IMR-90 (cell line): Measurements from ENCODE around the gene D2HGDH. TPM values are rescaled to one million over a fixed set of nuclear protein-coding genes. Genes with fewer than 3 reads are reported as not detected.

Experiments used
- ATAC-seq: fragments of 200-7000 bp; cut with Tn5 transposase; 2 replicates; pipeline ENCODE4 v1.9.1; 2020; ENCODE audit warnings: low read depth, mild to moderate bottlenecking, moderate library complexity
- BruUV-seq: library from RNA; stranded (reverse); fragments of 400-500 nt; replicated peaks from 2 replicates; lab custom pipeline; 2021; lab: Mats Ljungman, UMichigan
- CTCF ChIA-PET: fragments of 300-600 bp; formaldehyde crosslinking; extraction: SDS; loops from one replicate; lab custom pipeline; 2021; ENCODE audit warnings: antibody characterized with exemption; lab: Yijun Ruan, JAX
- POLR2A ChIA-PET: fragments of 300-600 bp; sonication (Branson Sonifier 250); formaldehyde crosslinking; loops from one replicate; lab custom pipeline; 2022; ENCODE audit warnings: antibody characterized with exemption; ENCODE audit not compliant: unreplicated experiment; lab: Charles Lee
- DNase-seq: peaks from one replicate; pipeline ENCODE4 v3.0.0; 2013
- H2AFZ ChIP-seq: replicated peaks from 2 replicates; pipeline ENCODE3; 2013; ENCODE audit warnings: low read length, mild to moderate bottlenecking; ENCODE audit not compliant: poor library complexity
- H2AK5ac ChIP-seq: 2 replicates; pipeline ENCODE4 v1.6.1; 2013; ENCODE audit warnings: low read depth, low read length, inconsistent platforms
- H2AK9ac ChIP-seq: replicated peaks from 2 replicates; pipeline ENCODE3; 2013; ENCODE audit warnings: mild to moderate bottlenecking, low read depth, low read length, moderate library complexity; ENCODE audit not compliant: poor library complexity
- H2BK120ac ChIP-seq: 2 replicates; pipeline ENCODE4 v1.6.1; 2013; ENCODE audit warnings: low read depth, low read length, inconsistent platforms
- H2BK15ac ChIP-seq: 3 replicates; pipeline ENCODE4 v1.6.1; 2013; ENCODE audit warnings: low read depth, low read length, inconsistent platforms
- H2BK20ac ChIP-seq: 2 replicates; pipeline ENCODE4 v1.6.1; 2013; ENCODE audit warnings: low read depth, mild to moderate bottlenecking, inconsistent platforms, low read length, moderate library complexity
- H2BK5ac ChIP-seq: 2 replicates; pipeline ENCODE4 v1.6.1; 2013; ENCODE audit warnings: mild to moderate bottlenecking, low read depth, low read length, inconsistent platforms; ENCODE audit not compliant: poor library complexity, severe bottlenecking
- H3K14ac ChIP-seq: replicated peaks from 2 replicates; pipeline ENCODE4 v1.6.1; 2013; ENCODE audit warnings: low read depth, low read length, inconsistent platforms
- H3K18ac ChIP-seq: 2 replicates; pipeline ENCODE4 v1.6.1; 2013; ENCODE audit warnings: low read depth, low read length, control low read depth
- H3K23ac ChIP-seq: 2 replicates; pipeline ENCODE4 v1.6.1; 2013; ENCODE audit warnings: low read depth, low read length, inconsistent platforms
- H3K27ac ChIP-seq: 2 replicates; pipeline ENCODE4 v1.5.1; 2013; ENCODE audit warnings: mild to moderate bottlenecking, control low read depth, low read length; ENCODE audit not compliant: insufficient read depth
- H3K27me3 ChIP-seq: 2 replicates; pipeline ENCODE4 v1.6.1; 2013; ENCODE audit warnings: low read length; ENCODE audit not compliant: control insufficient read depth, insufficient read depth
- H3K36me3 ChIP-seq: 2 replicates; pipeline ENCODE4 v1.6.1; 2013; ENCODE audit warnings: low read length, mixed read lengths; ENCODE audit not compliant: control insufficient read depth, insufficient read depth
- H3K4ac ChIP-seq: 2 replicates; pipeline ENCODE4 v1.6.1; 2013; ENCODE audit warnings: low read depth, low read length, inconsistent platforms
- H3K4me1 ChIP-seq: 2 replicates; pipeline ENCODE4 v1.6.1; 2013; ENCODE audit warnings: low read length, mixed read lengths; ENCODE audit not compliant: control insufficient read depth, insufficient read depth
- H3K4me2 ChIP-seq: 2 replicates; pipeline ENCODE4 v1.6.1; 2013; ENCODE audit warnings: low read depth, mild to moderate bottlenecking, control low read depth, low read length, moderate library complexity
- H3K4me3 ChIP-seq: 2 replicates; pipeline ENCODE4 v1.5.1; 2013; ENCODE audit warnings: low read depth, mild to moderate bottlenecking, control low read depth, low read length, moderate library complexity; ENCODE audit not compliant: insufficient read depth
- H3K56ac ChIP-seq: 2 replicates; pipeline ENCODE4 v1.6.1; 2013; ENCODE audit warnings: low read length, inconsistent platforms; ENCODE audit not compliant: insufficient read depth; ENCODE audit errors: extremely low read depth
- H3K79me1 ChIP-seq, 2 experiments: 2 replicates each; pipeline ENCODE4 v1.6.1; 2013; ENCODE audit warnings: low read length in 2 of 2, inconsistent platforms in 1 of 2, low read depth in 1 of 2
- H3K9ac ChIP-seq: 2 replicates; pipeline ENCODE4 v1.6.1; 2013; ENCODE audit warnings: low read depth, low read length, control low read depth
- H3K9me1 ChIP-seq: 2 replicates; pipeline ENCODE4 v1.6.1; 2013; ENCODE audit warnings: low read length, inconsistent platforms; ENCODE audit not compliant: insufficient read depth
- H3K9me3 ChIP-seq: 2 replicates; pipeline ENCODE4 v1.6.1; 2013; ENCODE audit warnings: low read length; ENCODE audit not compliant: control insufficient read depth, insufficient read depth
- H4K20me1 ChIP-seq: 2 replicates; pipeline ENCODE4 v1.6.1; 2013; ENCODE audit warnings: low read length, inconsistent platforms; ENCODE audit not compliant: insufficient read depth
- H4K5ac ChIP-seq: 2 replicates; pipeline ENCODE4 v1.6.1; 2013; ENCODE audit warnings: mild to moderate bottlenecking, low read depth, low read length, control low read depth
- H4K8ac ChIP-seq, 2 experiments: 2 replicates each; pipeline ENCODE4 v1.6.1; 2013; ENCODE audit warnings: low read depth in 2 of 2, low read length in 2 of 2, control low read depth in 1 of 2, inconsistent platforms in 1 of 2
- H4K91ac ChIP-seq: 2 replicates; pipeline ENCODE4 v1.6.1; 2013; ENCODE audit warnings: low read depth, low read length, inconsistent platforms; ENCODE audit not compliant: insufficient read depth
- BHLHE40 ChIP-seq: fragments of 150-350 bp; IDR thresholded peaks from 2 replicates; pipeline ENCODE4 v1.6.1; 2016; ENCODE audit warnings: mild to moderate bottlenecking, low read depth, low read length
- CEBPB ChIP-seq: IDR thresholded peaks from 2 replicates; pipeline ENCODE4 v1.6.1; 2012; ENCODE audit warnings: low read depth, low read length, improper control_type of control experiment
- CHD1 ChIP-seq: IDR thresholded peaks from 2 replicates; pipeline ENCODE4 v1.6.1; 2012; ENCODE audit warnings: low read depth, low read length, improper control_type of control experiment
- CTCF ChIP-seq: conservative IDR thresholded peaks from 2 replicates; pipeline ENCODE4 v1.5.1; 2012; ENCODE audit warnings: mild to moderate bottlenecking, low read depth, low read length, improper control_type of control experiment
- ELK1 ChIP-seq: fragments of 150-350 bp; IDR thresholded peaks from 2 replicates; pipeline ENCODE4 v1.6.1; 2016; ENCODE audit warnings: low read depth, mild to moderate bottlenecking, low read length, moderate library complexity, borderline replicate concordance
- FOS ChIP-seq: fragments of 150-350 bp; IDR thresholded peaks from 2 replicates; pipeline ENCODE4 v1.6.1; 2016; ENCODE audit warnings: low read depth, low read length
- MAFK ChIP-seq: IDR thresholded peaks from 2 replicates; pipeline ENCODE4 v1.6.1; 2012; ENCODE audit warnings: low read depth, low read length, improper control_type of control experiment
- MAZ ChIP-seq: IDR thresholded peaks from 2 replicates; pipeline ENCODE4 v1.6.1; 2012; ENCODE audit warnings: low read depth, mild to moderate bottlenecking, low read length, improper control_type of control experiment, moderate library complexity, borderline replicate concordance
- MXI1 ChIP-seq: IDR thresholded peaks from 2 replicates; pipeline ENCODE4 v1.6.1; 2012; ENCODE audit warnings: low read depth, mild to moderate bottlenecking, low read length, moderate library complexity, borderline replicate concordance
- NFE2L2 ChIP-seq: fragments of 150-350 bp; IDR thresholded peaks from 2 replicates; pipeline ENCODE4 v1.6.1; 2016; ENCODE audit warnings: low read depth, mild to moderate bottlenecking, low read length
- POLR2A ChIP-seq: IDR thresholded peaks from 2 replicates; pipeline ENCODE4 v1.6.1; 2012; ENCODE audit warnings: mild to moderate bottlenecking, low read depth, low read length
- RAD21 ChIP-seq: IDR thresholded peaks from 2 replicates; pipeline ENCODE4 v1.6.1; 2012; ENCODE audit warnings: low read length, improper control_type of control experiment
- RCOR1 ChIP-seq: IDR thresholded peaks from 2 replicates; pipeline ENCODE4 v1.6.1; 2012; ENCODE audit warnings: mild to moderate bottlenecking, low read length, improper control_type of control experiment; ENCODE audit not compliant: insufficient replicate concordance
- RFX5 ChIP-seq: IDR thresholded peaks from 2 replicates; pipeline ENCODE4 v1.8.0; 2012; ENCODE audit warnings: low read depth, mild to moderate bottlenecking, low read length, moderate library complexity
- SMC3 ChIP-seq: fragments of 150-350 bp; IDR thresholded peaks from 2 replicates; pipeline ENCODE4 v1.6.1; 2016; ENCODE audit warnings: low read depth, mild to moderate bottlenecking, antibody characterized with exemption, low read length, moderate library complexity
- USF2 ChIP-seq: fragments of 150-350 bp; IDR thresholded peaks from 2 replicates; pipeline ENCODE4 v1.6.1; 2017; ENCODE audit warnings: mild to moderate bottlenecking, antibody characterized with exemption, low read length, low read depth
- WGBS, 2 experiments: methylation state at CpG; one replicate each; pipeline versions ENCODE4 v1.1.5 to v1.1.7; 2013; ENCODE audit warnings: missing lambda C conversion rate in 2 of 2; ENCODE audit not compliant: insufficient read length in 1 of 2; ENCODE audit errors: extremely low coverage in 2 of 2; 5-methylcytosine and 5-hydroxymethylcytosine counted together
- dilution Hi-C: fragments of 300-500 bp; cut with HindIII; formaldehyde crosslinking; loops from one replicate; pipeline ENCODE4 v1.14.3; 2018; ENCODE audit warnings: low sequenced_read_pairs; ENCODE audit not compliant: unreplicated experiment
- in situ Hi-C: fragments of 300-500 bp; cut with MboI; formaldehyde crosslinking; loops from 3 replicates; pipeline ENCODE4 v1.14.3; 2019; ENCODE audit warnings: low sequenced_read_pairs, inconsistent platforms, mixed read lengths
- intact Hi-C: fragments of 100-400 bp; cut with micrococcal nuclease; formaldehyde crosslinking; loops from 2 replicates; pipeline ENCODE4 v1.10.0; 2022
- polyA plus RNA-seq, 3 experiments: library from polyadenylated mRNA; depleted of rRNA; stranded (reverse); fragments of >200 nt; gene quantifications; 2 replicates each; pipeline ENCODE4 v1.2.3, GENCODE V29; 2012; ENCODE audit warnings: low replicate concordance in 1 of 3
- total RNA-seq: library from RNA; depleted of rRNA; stranded (reverse); fragments of >200 nt; gene quantifications from 2 replicates; pipeline ENCODE4 v1.2.3, GENCODE V29; 2012

D2HGDH gene
- total and polyA plus RNA-seq, 2 of the 4 experiments (the other 2 are of a cell fraction), result 6.3 to 22.1 TPM

GRCh38 chr2:241753493-241753892, 19.1 kb downstream of the D2HGDH start:
- no peak overlapping the region for H3K4me2 ChIP-seq
- H3K9me1 ChIP-seq, result no peaks in the 10 kb centered on the region
- H4K8ac ChIP-seq, result no peak overlapping the region
- H3K9me3 ChIP-seq, result no peaks in the 10 kb centered on the region
- DNase-seq (no peak), ATAC-seq (no peak)
- H3K23ac ChIP-seq, result no peak overlapping the region
- H3K27me3 ChIP-seq, result no peaks in the 10 kb centered on the region
- intact Hi-C loops (no loop called here), dilution Hi-C loops (no loop called here), in situ Hi-C loops (no loop called here)
- H3K9ac ChIP-seq, result no peak overlapping the region
- POLR2A ChIA-PET, result no interaction called here
- H2BK20ac ChIP-seq, result no peak overlapping the region
- H3K36me3 ChIP-seq, result peaks cover 44% of the 10 kb centered on the region
- no peak overlapping the region for H3K27ac ChIP-seq
- no peaks in the 10 kb centered on the region; the same call in 1 of the 2 replicates for H4K20me1 ChIP-seq
- H2BK5ac ChIP-seq, result peak overlapping the region; percentile 33
- no TSS peak for BruUV-seq
- peak overlapping the region; percentile 43 for H2AFZ ChIP-seq
- H2AK9ac ChIP-seq, result peak overlapping the region; percentile 89
- no peak overlapping the region for H4K5ac ChIP-seq
- H3K79me1 ChIP-seq, result no peaks in the 10 kb centered on the region
- WGBS, 2 experiments, result 95% methylated on average over 12 of the region's 17 CpGs; no CpG with 5 or more reads in 1 of the 2 experiments
- no peak overlapping the region for H3K56ac ChIP-seq
- H3K18ac ChIP-seq, result no peak overlapping the region
- H3K4ac ChIP-seq, result no peak overlapping the region
- H2BK15ac ChIP-seq, result no peak overlapping the region
- CTCF ChIA-PET, result no interaction called here
- no peak overlapping the region for H4K91ac ChIP-seq
- no peak overlapping the region for H3K14ac ChIP-seq
- H3K4me1 ChIP-seq, result no peaks in the 10 kb centered on the region
- TF ChIP-seq CEBPB (no peak), FOS (no peak), MXI1 (no peak), CHD1 (no peak), MAZ (no peak), SMC3 (no peak), MAFK (no peak), RFX5 (no peak), ELK1 (no peak), USF2 (no peak), POLR2A (no peak), CTCF (no peak), RCOR1 (no peak), NFE2L2 (no peak), BHLHE40 (no peak), RAD21 (no peak)
- H2AK5ac ChIP-seq, result no peak overlapping the region
- H2BK120ac ChIP-seq, result no peak overlapping the region
- H3K4me3 ChIP-seq, result no peak overlapping the region
